ENCODE measurements around the gene CEP350. TPM values are rescaled to one million over a fixed set of nuclear protein-coding genes. Genes with fewer than 3 reads are reported as not detected.

Gene CEP350
- total RNA-seq, 2 experiments from 2014 or later: 48.6 to 54.2 TPM

GRCh38 chr1:179924268-179924667 is 30.3 kb upstream of the CEP350 start:
- H3K9me3 ChIP-seq (ENCODE audit: low read length): no peaks in the 10 kb centered on the region
- no peaks in the 10 kb centered on the region for H3K79me2 ChIP-seq (ENCODE audit: insufficient read depth, low read depth, low read length)
- intact Hi-C loops (cut with micrococcal nuclease; ENCODE audit: unreplicated experiment): no loop called here
- no peaks in the 10 kb centered on the region for H4K20me1 ChIP-seq (ENCODE audit: insufficient read depth, low read length)
- POLR2A ChIA-PET: interaction anchor here (1.2 to 2.1 kb wide), 2 partner anchors 14 to 27 kb away, joined by 4 to 6 read pairs; no protein-coding TSS in a partner anchor
- no peak overlapping the region for H3K27ac ChIP-seq (ENCODE audit: low read depth, low read length, poor library complexity, severe bottlenecking)
- 0 out of 2 replicates have a peak, but pooled peaks cover 4% of the 10 kb centered on the region for H3K36me3 ChIP-seq (ENCODE audit: insufficient read depth, low read length)
- no peak overlapping the region for H3K4me3 ChIP-seq (ENCODE audit: low read depth, low read length, poor library complexity, severe bottlenecking)
- no peaks in the 10 kb centered on the region for H3K9me2 ChIP-seq (ENCODE audit: insufficient read depth, low read length)
- BruUV-seq (replicated peaks): no TSS peak
- no peak overlapping the region for H2AFZ ChIP-seq (ENCODE audit: low read length)
- DNase-seq (ENCODE audit: low spot score): no peak
- no peaks in the 10 kb centered on the region for H3K4me1 ChIP-seq (ENCODE audit: insufficient read depth, low read length, poor library complexity, severe bottlenecking)
- TF ChIP-seq EZH2phosphoT487 (IDR thresholded peaks at IDR 0.05; ENCODE audit: borderline replicate concordance, low read depth, low read length) (no peak), CTCF (conservative IDR thresholded peaks at IDR 0.05; ENCODE audit: low read length) (no peak)
- CTCF ChIA-PET (ENCODE audit: unreplicated experiment): no interaction called here
- no peak overlapping the region for H3K4me2 ChIP-seq (ENCODE audit: low read length)

GRCh38 chr1:179925302-179925701 is 29.3 kb upstream of the CEP350 start:
- no peaks in the 10 kb centered on the region for H3K9me2 ChIP-seq (ENCODE audit: insufficient read depth, low read length)
- ChIA-PET POLR2A (interaction anchor here (0.6 to 2.1 kb wide), 7 partner anchors 10 to 52 kb away, joined by 3 to 4 read pairs (median 4); no protein-coding TSS in a partner anchor), CTCF (ENCODE audit: unreplicated experiment) (no interaction called here)
- H3K9me3 ChIP-seq (ENCODE audit: low read length): no peaks in the 10 kb centered on the region
- TF ChIP-seq EZH2phosphoT487 (IDR thresholded peaks at IDR 0.05; ENCODE audit: borderline replicate concordance, low read depth, low read length): no peak
- no peak for TF ChIP-seq CTCF (conservative IDR thresholded peaks at IDR 0.05; ENCODE audit: low read length)
- H3K4me1 ChIP-seq (ENCODE audit: insufficient read depth, low read length, poor library complexity, severe bottlenecking): no peaks in the 10 kb centered on the region
- no peaks in the 10 kb centered on the region for H3K79me2 ChIP-seq (ENCODE audit: insufficient read depth, low read depth, low read length)
- DNase-seq (ENCODE audit: low spot score): no peak
- intact Hi-C loops (cut with micrococcal nuclease; ENCODE audit: unreplicated experiment): no loop called here
- H3K4me2 ChIP-seq (ENCODE audit: low read length): no peak overlapping the region
- no peak overlapping the region for H3K27ac ChIP-seq (ENCODE audit: low read depth, low read length, poor library complexity, severe bottlenecking)
- no peak overlapping the region for H2AFZ ChIP-seq (ENCODE audit: low read length)
- no peaks in the 10 kb centered on the region for H4K20me1 ChIP-seq (ENCODE audit: insufficient read depth, low read length)
- no peak overlapping the region for H3K4me3 ChIP-seq (ENCODE audit: low read depth, low read length, poor library complexity, severe bottlenecking)
- H3K36me3 ChIP-seq (ENCODE audit: insufficient read depth, low read length): no peaks in the 10 kb centered on the region
- BruUV-seq (replicated peaks): no TSS peak

GRCh38 chr1:179925922-179926849 is 28.4 kb upstream of the CEP350 start:
- POLR2A ChIA-PET: interaction anchor here (0.6 to 1.3 kb wide), 6 partner anchors 12 to 520 kb away, joined by 3 to 4 read pairs (median 4); no protein-coding TSS in a partner anchor
- H2AFZ ChIP-seq (ENCODE audit: low read length): no peak overlapping the region
- H3K27ac ChIP-seq (ENCODE audit: low read depth, low read length, poor library complexity, severe bottlenecking): no peak overlapping the region
- H4K20me1 ChIP-seq (ENCODE audit: insufficient read depth, low read length): no peaks in the 10 kb centered on the region
- no peak overlapping the region for H3K4me2 ChIP-seq (ENCODE audit: low read length)
- no peaks in the 10 kb centered on the region for H3K36me3 ChIP-seq (ENCODE audit: insufficient read depth, low read length)
- H3K4me3 ChIP-seq (ENCODE audit: low read depth, low read length, poor library complexity, severe bottlenecking): no peak overlapping the region
- CTCF ChIA-PET (ENCODE audit: unreplicated experiment): no interaction called here
- no peak for DNase-seq (ENCODE audit: low spot score)
- no peaks in the 10 kb centered on the region for H3K4me1 ChIP-seq (ENCODE audit: insufficient read depth, low read length, poor library complexity, severe bottlenecking)
- intact Hi-C loops (cut with micrococcal nuclease; ENCODE audit: unreplicated experiment): no loop called here
- no TSS peak for BruUV-seq (replicated peaks)
- no peaks in the 10 kb centered on the region for H3K79me2 ChIP-seq (ENCODE audit: insufficient read depth, low read depth, low read length)
- TF ChIP-seq EZH2phosphoT487 (IDR thresholded peaks at IDR 0.05; ENCODE audit: borderline replicate concordance, low read depth, low read length): no peak
- TF ChIP-seq CTCF (conservative IDR thresholded peaks at IDR 0.05; ENCODE audit: low read length): no peak
- H3K9me3 ChIP-seq (ENCODE audit: low read length): no peaks in the 10 kb centered on the region
- no peaks in the 10 kb centered on the region for H3K9me2 ChIP-seq (ENCODE audit: insufficient read depth, low read length)
